GM19455 (cell line): Measurements from ENCODE around the gene BCL2L2.
A peak's percentile ranks its signal among the peaks of the same experiment; 100 is the strongest.

Source experiments
- ATAC-seq: cut with Tn5 transposase; IDR thresholded peaks from one replicate; pipeline ENCODE4 v1.9.1; 2021; ENCODE audit not compliant: unreplicated experiment

Gene BCL2L2

DNA sequence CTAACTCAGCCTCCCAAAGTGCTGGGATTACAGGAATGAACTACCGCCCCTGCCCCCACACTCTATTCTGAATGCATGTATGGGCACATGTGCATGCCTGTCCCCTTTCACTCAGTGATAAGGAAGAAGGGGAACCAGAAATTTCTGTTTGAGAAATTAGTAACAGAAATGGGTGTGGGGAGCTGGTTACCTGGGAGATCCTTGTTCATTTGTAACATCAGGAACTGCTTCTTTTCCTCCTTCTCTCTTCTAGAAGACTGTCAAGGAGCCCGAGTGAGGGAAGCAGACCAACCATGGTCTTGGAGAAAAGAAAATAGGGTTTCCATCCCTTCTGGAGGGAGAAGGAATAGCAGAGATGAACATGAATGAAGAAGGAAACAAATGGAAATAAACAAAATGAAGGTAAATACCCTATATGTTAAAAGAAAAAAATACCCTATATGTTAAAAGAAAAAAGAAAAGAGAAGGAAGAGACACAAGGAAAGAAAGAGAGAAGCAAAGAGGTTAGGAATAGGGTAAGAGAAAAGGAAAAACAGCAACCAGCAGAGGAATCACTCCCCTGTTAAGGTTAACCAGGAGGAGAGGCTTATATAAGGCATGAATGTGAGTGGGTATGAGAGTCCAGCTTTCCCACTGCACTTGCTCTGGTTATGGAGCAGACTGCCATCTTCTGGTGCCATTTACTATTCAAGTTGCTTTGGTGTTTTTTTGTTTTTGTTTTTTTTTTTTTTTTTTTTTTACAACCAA is 7.2 kb upstream of the BCL2L2 start:
- no peak for ATAC-seq

DNA sequence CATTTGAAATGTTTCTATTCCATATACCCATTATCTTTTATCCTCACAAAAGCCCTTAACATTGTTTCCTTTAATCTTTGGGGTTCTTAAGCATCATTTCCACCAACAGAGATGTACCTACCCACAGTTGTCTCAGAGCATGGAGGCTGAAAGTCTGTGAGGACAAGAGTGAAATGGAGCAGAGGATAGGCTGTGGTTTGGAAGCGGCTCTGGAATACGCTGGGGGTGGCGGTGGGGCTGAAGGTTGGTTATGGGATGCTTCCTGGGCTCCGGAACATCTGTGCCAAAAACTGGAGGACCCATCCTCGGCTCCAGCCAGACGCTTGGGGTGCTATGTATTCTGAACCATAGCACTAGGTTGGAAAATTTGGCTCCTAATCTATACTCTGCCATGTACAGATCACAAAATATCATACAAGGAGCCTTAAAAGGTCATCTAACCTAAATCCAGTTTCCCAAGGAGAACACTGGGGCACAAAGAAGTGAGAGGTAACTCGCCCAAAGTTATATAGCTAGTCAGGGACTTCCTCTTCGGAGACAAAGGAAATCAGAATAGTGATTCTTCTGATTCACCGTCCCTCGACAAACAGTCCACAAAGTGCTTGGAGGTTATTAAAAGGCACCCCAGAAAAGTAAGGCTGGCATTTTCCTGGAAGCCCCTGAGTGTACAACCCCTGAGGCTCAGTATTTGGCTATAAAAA is 6.5 kb upstream of the BCL2L2 start:
- ATAC-seq: no peak

DNA sequence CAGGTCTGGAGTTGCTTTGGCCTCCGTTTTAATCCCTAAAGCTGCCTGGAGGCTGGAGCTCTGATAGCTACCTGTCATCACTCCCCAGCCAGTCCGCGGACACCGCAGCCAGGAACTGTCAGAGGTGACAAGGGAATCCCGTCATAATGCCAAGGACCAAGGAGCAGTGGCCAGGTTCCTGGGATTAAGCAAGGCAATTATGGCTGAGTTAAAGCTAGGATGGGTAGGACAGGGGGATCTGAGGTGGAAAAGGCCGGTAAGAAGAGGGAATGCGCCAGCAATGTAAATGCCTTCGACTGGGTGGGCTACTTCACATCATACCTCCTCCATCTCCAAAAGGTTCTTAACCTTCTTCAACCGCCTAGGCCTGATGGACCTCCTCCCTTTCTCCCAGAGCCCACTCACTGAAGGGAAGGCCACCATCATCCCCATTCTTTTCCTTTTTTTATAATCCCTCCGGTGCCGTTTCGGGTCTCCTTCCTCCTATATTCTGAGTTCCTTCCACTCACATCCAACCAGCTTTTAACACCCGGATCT is 5.9 kb upstream of the BCL2L2 start:
- ATAC-seq: no peak

DNA sequence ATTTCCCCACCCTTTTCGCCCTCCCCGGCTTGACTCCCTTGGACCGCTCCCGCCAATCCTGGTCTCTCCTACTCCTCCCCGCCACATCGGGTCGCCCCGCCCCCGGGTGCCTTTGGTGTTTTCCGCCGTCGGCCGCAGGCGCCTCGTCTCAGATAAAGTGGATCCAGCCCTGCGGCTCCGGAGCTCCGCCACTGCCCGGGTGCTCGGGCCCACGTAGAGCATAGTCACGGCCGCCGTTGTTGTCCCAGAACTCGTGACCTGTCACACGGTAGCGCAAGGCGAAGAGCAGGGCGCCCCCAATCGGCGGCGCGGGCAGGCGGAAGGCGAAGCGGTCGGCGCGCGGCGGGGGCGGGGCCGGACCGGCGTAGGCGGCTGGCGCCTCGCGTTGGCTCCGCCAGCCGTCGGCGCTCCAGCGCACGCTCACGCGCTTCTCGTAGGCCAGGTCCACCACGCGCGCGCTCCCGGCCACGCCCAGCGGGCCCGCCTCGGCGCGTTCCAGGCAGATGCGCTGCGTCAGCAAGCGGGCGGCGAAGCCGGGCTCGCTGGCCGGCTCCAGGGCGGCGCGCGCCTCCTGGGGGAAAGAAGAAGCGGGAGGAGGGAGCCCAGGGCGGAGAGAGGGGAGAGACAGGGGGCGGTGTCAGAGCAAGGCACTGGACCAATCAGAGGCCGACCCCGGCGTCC is 5.2 kb upstream of the BCL2L2 start:
- ATAC-seq: peak; percentile 75

DNA sequence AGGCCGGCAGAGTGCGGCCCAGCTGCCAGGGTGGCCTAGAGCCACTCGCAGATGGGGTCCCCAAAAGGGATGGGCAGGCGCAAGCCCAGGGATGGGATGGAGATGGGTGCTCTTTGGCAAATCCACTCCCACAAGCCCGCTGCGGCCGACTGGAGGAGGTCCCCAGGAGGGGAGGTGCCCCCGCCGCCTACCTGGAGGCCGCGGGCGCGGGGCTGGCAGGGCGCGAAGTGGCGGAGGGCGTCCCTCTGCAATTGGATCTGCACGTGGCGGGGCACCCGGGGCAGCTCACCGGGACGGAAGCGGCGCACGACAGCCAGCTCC is 4.7 kb upstream of the BCL2L2 start:
- peak; percentile 19 for ATAC-seq

DNA sequence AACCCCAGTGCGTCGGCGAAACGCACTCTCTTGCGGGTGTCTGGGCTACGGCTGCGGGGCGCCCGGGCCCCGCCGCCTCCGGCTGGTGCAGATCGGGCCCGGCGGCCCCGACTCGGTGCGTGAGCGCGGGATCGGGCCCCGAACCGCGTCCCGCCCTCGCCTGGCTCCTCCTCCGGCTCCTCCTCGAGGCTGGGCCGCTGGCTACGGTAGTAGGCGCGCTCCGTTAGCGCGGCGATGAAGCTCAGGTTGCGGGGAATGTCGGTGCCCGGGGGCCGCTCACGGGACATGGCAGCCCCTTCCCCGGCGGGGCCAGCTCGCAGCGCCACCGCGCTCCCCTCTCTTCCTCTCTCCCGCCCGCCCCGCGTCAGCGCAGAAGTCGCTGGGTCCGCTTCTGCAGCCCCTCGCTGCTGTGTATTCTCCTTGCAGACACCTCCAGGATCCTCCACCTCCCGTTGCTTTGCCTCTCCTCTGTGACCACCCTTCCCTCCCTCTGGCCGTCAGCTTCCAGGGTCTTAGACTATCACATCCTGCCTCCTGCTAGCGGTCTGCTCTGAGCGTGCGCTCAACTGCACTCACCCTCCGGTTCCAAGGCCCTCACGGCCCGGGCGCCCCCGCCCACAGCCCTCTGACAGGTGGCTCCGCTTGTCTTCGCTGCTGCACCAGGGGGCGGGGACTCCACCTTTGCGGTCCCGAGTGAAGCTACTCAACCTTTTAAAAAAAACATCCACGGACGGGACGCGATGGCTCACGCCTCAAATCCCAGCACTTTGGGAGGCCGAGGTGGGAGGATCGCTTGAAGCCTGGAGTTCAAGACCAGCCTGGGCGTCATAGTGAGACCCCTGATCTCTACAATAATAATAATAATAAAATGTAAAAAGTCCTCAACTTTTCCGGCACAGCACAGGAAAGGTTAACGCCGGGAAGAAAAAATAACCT is 4.1 kb upstream of the BCL2L2 start, which contains the start of gene PPP1R3E:
Gene PPP1R3E, minus strand, starts transcription at position 570 of the 936 bp plus-strand sequence. Its CDS starts 283 bp downstream, at position 287.
- peak; percentile 36 for ATAC-seq

DNA sequence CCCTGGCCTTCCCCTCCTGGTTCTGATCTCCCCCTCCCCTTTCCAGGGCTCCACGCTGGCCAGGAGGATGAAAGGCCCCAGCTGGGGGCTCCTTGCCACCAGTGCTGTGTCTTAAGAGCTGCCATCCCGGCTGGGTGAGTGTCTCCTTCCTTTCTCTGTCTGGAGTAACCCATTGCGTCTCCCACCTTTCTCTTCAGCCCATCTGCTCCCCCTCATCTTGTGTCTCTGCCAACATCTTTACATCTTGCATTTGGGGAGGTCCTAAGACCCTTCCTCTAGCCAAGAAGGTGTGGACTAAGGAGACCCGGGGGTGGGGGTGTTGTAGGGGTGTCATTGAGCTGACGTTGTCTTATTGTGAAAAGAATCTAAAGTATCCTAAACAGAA is 505 bp downstream of the BCL2L2 start:
- no peak for ATAC-seq

DNA sequence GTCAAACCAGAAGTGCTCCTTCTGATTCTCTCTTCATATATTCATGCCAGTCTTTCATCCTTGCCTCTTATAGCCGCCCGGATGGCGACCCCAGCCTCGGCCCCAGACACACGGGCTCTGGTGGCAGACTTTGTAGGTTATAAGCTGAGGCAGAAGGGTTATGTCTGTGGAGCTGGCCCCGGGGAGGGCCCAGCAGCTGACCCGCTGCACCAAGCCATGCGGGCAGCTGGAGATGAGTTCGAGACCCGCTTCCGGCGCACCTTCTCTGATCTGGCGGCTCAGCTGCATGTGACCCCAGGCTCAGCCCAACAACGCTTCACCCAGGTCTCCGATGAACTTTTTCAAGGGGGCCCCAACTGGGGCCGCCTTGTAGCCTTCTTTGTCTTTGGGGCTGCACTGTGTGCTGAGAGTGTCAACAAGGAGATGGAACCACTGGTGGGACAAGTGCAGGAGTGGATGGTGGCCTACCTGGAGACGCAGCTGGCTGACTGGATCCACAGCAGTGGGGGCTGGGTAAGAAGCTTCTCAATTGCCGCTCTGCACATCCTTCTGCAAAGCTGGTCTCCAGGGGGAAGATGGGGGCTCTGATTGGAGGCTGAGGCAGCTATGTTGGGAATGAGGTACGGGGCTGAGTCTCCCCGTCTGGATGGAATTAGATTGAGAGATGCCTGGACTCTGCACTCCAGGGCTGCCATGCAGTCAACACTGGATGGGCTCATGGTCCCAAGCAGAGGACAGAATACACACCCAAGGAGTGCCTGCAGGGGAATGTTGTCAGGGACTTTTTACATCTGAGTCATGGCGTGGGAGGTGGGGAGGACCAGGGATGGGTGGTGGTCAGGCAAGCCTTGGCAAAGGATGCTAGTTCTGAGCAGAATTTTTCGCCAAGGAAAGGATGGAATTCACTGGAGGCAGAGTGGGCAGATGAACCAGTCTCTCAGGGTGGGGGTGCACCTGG is 1.3 kb downstream of the BCL2L2 start:
- ATAC-seq: no peak

DNA sequence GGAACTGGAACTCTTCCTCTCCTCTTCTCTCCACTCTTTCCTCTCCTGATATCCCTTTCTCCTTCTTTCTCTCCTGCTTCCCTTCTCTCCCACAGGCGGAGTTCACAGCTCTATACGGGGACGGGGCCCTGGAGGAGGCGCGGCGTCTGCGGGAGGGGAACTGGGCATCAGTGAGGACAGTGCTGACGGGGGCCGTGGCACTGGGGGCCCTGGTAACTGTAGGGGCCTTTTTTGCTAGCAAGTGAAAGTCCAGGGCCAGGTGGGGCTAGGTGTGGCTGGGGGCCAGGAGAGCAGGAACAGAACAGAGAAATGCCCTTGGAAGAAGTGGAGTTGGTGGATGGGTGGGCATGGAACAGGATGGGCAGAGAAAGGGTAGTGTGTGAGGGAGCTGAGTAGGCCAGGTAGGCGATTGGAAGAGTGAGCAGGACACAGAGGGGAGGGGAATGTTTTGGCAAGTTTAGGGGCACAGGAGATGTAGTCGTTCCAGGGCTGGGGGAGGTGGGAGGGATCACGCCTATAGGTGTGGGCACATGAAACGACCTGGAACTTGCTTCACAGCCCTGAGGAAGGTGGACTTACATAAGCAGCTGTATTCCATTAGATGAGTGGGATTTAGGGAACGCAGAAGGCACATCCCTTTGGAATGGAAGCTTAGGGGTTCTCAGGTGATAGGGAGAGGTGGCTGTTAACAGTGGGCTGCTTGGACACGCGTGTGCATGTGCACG is 2.2 kb downstream of the BCL2L2 start:
- no peak for ATAC-seq

DNA sequence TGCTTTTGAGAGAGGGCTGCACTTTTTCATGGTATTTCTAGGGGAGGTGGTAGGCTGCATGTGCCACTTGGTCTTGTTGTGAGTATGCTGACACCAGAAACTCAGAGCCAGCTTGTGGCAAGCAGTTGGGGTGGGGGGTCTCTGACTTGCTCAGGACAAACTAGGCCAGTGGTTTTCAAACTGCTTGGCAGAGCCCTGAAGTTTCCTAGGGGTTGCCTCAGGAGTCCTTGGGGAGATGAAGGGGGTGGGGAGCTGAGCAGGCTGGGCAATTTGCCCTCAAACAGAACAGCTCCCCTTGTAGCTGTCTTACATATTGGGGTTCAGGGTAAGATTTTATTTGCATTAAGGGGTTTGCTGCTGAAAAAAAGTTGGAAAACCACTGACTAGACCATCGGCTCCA is 3.9 kb downstream of the BCL2L2 start:
- ATAC-seq: no peak

DNA sequence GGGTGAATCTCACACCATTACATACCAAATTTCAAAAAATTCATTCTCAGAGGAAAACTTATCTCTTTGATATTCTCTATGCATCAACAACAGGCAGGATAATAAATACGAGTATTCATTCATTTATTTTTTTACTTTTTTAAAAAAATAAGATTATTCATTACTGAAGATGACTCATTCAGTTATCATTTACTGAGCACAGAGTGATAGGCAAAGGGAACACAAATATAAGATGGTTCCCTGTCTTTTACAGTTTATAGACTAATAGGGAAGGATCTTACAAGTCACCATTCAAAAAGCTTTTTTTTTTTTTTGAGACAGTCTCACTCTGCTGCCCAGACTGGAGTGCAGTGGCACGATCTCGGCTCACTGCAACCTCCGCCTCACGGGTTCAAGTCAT is 9.7 kb downstream of the BCL2L2 start:
- ATAC-seq: no peak

DNA sequence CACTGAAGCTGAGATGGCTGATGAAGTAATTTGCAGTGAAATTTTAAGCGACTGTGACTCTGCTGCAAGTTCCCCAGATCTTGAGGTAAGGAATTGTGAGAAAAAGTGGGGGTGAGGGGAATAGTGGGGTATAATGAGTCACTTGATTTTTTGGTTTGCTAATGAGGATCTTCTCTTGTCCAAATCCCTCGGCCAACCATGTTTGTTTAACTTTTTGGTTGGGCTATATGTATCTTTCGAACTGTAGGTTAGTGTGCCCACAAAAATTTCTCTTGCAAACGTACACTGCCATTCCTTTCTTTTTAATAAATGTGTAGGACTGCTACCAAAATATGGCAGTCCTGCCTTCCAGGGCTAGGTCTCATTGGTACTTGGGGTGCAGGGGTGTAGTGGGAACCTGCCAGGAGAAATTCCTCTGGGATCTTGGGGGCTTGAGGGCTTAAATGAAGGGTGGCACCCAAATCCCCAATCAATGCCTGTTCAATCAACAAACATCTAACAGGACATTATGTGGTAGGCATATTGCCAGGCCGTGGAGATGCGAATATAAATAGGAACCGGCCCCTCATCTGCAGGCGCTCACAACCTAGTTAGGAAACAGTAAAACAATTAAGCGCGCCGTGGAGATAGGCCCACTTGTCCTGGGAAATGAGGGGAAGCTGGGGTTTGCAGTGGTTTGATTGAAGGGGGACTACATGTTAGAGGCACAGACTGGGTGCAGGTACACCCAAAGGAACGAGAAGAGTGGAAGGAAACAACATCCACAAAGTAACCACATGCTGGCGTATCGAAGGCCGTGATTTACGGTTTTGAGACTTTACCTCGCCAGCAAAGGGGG is 13.3 kb downstream of the BCL2L2 start:
- ATAC-seq: no peak

DNA sequence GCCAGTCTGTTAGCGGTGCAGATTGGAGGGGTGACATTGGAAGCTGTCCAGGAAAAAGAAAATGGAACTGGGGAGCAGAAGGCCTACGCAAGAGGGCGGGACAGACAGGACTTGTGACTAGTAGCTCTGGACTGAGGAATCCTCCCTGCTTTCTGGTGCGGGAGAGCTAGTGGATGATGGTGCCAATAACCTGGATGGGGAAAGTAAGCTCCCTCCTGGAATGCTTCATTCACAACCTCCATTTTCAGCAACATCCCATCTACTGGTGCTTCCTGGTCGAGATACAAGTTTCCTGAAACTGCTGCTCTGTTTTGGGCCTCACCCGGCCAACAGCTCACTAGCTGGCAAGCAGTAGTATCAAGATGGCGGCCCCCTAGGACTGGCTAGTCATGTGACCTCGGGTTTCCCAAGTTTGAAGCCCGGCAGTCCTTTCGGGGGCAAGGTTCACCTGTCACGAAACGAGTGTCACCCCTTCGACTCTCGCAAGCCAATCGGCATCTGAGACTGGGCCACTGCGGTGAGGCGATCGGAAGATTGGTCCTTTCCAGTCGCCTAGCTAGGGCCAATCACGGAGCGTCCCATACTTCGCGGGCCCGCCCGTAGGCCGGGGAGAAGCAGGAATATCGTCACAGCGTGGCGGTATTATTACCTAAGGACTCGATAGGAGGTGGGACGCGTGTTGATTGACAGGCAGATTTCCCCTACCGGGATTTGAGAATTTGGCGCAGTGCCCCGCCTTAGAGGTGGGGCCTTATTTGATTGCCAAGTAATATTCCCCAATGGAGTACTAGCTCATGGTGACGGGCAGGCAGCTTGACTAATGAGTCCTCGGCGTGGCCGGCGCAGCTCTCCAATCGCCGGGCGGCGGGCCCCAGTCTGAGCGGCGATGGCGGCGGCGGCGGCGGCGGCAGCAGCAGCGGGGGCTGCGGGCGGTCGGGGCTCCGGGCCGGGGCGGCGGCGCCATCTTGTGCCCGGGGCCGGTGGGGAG is 14.2 kb downstream of the BCL2L2 start, which contains the start of gene PABPN1:
Gene PABPN1, plus strand, starts transcription at position 874 of the 988 bp plus-strand sequence. Its CDS starts 13 bp downstream, at position 887.
- ATAC-seq: peak; percentile 90

DNA sequence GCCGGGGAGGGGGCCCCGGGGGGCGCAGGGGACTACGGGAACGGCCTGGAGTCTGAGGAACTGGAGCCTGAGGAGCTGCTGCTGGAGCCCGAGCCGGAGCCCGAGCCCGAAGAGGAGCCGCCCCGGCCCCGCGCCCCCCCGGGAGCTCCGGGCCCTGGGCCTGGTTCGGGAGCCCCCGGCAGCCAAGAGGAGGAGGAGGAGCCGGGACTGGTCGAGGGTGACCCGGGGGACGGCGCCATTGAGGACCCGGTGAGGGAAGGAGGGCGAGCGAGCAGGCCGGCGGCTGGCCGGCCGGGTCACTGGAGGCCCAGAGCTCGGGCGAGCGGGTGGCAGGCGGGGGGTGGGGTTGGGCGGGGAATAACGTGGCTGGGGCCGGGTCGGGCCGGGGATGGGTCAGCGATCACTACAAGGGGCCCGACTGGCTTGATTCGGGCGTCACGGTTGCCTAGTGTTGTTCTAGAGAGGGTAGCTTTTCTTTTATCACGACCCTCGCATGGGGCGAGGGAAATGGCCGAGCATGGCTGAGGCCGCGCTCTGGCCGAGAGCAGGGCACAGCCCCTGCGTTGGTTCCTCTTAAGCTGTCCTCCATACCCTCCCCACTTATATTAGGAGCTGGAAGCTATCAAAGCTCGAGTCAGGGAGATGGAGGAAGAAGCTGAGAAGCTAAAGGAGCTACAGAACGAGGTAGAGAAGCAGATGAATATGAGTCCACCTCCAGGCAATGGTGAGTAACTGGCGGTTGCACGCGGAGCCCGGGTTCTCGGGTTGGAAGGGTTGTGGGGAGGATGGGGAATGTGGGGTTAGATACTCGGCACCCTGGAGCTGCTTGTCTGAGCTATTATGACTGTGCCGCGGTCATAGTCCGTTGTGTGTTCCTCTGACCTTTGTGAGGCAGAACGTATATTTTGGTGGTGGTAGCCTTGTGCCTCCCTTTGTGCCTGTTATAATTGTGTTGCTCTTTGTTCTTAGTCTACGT is 15.2 kb downstream of the BCL2L2 start:
- ATAC-seq: peak; percentile 23
